Measurements from ENCODE around the gene PITPNM3.

GRCh38 chr17:6523330-6523729 is 33.0 kb downstream of the PITPNM3 start:
- TF ChIP-seq EP300 (IDR thresholded peaks at IDR 0.05) = no peak
- TF ChIP-seq, protein P1, sequence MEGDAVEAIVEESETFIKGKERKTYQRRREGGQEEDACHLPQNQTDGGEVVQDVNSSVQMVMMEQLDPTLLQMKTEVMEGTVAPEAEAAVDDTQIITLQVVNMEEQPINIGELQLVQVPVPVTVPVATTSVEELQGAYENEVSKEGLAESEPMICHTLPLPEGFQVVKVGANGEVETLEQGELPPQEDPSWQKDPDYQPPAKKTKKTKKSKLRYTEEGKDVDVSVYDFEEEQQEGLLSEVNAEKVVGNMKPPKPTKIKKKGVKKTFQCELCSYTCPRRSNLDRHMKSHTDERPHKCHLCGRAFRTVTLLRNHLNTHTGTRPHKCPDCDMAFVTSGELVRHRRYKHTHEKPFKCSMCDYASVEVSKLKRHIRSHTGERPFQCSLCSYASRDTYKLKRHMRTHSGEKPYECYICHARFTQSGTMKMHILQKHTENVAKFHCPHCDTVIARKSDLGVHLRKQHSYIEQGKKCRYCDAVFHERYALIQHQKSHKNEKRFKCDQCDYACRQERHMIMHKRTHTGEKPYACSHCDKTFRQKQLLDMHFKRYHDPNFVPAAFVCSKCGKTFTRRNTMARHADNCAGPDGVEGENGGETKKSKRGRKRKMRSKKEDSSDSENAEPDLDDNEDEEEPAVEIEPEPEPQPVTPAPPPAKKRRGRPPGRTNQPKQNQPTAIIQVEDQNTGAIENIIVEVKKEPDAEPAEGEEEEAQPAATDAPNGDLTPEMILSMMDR (IDR thresholded peaks at IDR 0.05) = no peak

Measured in gastroesophageal sphincter (tissue), 3 donors.